Activated naive CD4-positive, alpha-beta T cell (primary cell): ENCODE data around the gene ARSG.

ENCODE experiments used
- DNase-seq, 4 experiments: peaks; one replicate each; lab custom pipeline; 2025; lab: John Stamatoyannopoulos, UW

ARSG gene

DNA sequence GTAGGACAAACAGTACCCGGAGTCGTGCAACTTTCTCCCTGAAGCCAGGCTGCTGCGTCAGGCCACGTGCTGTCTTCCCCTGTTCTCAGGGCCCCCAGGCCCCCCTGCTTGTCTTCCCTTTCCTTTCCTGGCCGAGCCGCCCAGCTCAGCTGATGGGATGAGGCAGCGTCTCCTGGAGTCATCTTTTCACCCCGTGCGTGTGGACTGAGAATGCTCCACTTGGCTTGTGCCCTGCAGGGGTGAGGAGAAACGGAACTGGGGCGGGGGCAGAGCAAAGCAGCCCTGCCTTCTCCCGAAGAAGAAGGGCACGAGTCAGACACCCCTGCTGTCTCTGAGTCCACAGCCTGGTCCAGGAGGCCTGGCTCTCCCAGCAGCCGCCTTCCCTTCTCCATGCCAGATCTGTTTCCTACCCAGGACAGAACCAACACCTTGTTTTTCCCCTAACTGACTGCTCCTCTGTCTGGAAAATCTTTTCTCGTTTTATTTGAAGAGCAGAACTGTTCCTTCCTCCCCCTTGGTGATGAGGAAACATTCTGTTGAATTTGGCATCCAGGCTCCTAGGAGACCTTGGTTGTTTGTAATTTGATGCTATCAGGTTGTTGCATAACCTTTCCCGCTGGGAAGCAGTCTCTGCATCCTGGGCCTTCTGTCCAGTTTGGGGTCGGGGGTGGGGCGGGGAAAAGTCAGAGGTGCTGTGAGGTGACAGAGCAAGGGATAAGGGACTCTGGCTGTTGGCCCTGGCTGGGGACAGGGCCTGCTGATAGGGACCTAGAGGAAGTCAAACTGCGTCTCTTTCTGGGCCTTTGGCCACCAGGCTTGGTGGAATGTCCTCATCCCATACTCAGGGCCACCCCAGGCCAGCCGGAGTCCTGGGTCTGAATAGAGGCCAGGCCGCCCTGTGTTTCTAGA lies 87.2 kb downstream of the ARSG start:
- DNase-seq: no peak

DNA sequence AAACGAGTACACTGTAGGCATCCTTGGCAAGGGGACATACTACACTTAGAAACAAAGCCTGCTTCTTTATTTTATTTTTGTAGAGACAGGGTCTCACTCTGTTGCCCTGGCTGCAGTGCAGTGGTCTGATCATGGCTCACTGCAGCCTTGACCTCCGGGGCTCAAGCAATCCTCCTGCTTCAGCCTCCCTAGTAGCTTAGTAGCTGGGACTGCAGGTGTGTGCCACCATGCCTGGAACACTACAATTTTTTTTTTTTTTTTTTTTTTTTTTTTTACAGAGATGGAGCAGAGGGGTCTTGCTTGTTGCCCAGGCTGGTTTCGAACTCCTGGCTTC lies 87.8 kb downstream of the ARSG start:
- no peak for DNase-seq

DNA sequence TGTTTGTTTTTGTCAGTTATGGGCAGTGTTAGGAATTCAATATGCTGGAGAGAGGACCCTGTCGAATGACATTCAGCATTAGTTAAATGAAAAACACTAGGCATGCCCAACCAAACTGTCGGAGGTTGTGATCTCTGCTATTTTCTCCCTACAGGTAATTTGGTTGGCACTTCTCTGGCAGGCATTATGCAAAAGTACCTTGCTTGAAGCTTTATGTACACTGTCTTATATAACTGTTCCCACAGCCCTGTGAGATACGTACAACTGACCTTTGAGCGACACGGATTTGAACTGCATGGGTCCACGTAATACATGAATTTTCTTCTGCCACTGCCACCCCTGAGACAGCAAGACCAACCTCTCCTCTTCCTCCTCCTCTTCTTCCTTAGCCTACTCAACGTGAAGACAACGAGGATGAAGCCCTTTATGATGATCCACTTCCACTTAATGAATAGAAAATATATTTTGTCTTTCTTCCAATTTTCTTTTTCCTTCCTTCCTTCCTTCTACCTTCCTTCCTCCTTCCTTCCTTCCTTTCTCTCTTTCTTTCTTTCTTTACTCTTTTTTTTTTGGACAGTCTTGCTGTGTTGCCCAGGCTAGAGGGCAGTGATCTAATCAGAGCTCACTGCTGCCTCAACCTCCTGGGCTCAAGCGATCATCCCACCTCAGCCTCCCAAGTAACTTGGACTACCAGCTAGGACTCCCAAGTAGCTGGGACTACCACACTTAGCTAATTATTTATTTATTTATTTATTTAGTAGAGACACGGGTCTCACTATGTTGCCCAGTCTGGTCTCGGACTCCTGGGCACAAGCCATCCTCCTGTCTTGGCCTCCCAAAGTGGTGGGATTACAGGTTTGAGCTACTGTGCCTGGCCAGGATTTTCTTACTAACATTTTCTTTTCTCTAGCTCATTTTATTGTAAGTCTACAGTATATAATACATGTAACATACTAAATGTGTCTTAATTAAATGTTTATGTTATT lies 88.7 kb downstream of the ARSG start:
- DNase-seq: no peak

DNA sequence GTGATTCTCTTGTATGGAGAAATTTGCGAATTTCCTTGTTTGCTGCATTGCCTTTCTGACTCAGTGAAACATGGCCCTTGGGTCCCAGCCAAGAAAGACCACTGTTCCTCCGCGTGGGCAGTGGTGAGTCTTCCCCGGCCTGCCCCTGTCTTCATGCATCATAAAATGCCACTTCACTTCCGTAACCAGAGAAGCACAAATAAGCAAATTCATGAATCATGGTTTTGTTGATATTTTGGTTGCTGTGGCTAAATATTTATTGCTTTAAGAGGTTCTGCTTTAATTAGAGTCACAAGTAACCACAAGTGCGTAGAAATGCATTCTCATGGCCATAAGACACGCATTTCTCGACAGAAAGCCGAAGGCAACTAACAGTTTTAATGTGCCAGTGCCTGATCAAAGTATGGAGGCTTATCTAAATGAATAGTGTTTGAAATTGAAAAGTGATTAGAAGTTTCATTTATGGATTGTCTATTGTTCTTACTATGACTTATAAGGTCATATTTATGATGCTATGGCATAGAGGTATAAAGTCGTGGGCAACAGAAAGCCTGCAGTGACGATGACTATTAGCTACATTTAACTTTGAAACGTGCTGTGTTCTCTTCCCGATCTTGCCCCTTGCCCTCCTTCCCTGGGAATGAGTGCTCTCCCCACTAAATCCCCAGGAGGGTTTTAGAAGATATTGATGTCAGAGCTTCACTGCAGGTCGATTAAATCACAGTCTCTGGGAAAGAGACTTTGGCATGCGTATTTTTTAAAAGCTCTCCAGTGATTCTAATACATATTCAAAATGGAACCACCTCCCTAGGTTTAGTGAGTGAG lies 90.0 kb downstream of the ARSG start:
- DNase-seq: no peak

DNA sequence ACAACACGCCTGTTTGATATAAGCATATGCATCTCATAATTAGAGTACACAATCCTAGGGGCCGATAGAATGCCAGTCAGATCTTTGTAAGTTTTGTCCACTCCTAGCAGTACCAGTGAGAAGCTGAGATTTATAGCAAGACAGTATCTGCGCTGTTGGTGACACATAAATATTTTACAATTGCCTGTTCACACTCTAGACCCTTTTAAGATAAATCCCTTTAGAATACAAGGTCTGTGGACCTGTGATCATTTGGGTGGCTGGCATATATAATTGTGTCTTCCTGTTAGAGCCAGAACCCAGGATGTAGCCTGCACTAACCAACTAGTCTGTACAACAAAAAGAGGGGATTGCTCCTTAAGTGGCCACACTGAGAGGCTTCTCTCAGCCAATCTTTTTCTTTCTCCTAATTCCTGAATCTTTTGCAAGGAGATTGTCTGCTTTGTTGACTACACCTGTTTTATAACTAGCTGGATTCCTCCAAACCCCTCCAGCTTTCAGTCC lies 91.3 kb downstream of the ARSG start:
- no peak for DNase-seq

DNA sequence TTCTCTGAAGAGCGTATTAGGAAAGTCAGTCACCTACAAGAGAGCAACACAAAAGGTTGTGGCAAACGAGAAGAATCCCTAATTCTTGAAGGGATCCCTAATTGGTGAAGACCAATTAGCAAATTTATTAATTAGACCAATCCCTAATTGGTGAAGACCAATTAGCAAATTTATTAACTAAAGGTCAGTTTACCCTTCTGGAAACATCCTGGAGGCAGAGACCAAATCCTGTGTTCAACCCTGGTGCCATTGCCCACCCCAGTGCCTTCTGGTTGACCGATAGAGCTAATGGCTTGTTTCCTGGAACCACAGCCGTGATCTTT lies 91.8 kb downstream of the ARSG start:
- no peak for DNase-seq

DNA sequence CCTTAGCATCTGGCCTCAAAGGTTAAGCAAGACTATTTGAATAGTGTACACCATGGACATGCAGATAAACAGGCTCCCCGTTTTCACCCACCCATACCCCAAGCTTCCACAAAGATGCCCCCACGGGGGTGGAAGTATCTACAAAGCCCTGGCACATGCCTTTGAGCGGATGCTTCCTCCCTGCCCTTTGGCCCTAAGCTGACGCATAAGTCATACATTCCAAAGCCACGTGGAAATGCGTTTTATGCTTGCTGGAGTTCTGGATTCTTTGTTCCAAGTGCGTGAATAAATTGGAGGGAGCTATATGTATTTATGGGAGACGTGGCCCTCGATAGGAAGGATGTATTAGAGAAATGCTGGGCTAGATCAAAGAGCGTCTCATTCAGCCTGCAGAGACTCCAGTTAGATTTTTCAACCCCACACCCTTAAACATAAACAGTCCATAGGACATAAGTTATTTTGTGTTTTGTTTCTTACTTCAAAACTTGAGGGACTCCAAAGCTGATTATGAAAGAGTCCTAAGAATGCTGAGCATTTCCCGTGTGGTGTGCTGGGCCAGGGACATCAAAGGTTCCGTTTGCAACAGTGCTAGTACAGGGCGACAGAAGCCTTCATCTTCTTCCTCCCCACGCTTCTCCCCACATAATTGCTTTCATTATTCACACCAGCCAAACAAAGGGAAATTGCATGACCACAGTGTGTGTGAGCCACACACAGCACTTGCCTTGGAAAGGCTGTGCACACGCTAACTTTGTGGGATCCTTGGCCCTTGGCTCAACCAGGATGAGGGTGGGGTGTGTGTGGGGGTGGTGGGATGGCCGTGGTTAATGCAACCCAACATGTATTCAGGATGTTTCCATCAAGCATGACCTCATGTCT lies 92.4 kb downstream of the ARSG start:
- no peak for DNase-seq

DNA sequence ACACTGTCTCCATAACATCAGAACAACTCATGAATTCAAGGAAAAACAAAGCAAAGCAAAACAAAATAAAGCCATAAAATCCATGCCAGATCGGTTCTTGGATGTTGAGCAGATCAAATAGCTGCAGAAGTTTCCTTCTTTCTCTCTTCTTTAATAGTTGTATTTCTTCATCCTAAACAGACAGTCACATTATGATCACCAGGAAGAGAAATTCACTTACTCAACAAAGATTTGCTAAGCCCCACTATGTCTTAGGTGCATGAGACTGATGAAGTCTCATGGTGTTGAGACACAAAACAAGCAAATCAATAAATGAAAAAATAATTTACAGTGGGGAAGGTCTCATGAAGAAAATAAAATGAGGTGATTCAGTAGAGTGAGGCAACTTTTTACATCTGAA lies 93.2 kb downstream of the ARSG start:
- no peak for DNase-seq

DNA sequence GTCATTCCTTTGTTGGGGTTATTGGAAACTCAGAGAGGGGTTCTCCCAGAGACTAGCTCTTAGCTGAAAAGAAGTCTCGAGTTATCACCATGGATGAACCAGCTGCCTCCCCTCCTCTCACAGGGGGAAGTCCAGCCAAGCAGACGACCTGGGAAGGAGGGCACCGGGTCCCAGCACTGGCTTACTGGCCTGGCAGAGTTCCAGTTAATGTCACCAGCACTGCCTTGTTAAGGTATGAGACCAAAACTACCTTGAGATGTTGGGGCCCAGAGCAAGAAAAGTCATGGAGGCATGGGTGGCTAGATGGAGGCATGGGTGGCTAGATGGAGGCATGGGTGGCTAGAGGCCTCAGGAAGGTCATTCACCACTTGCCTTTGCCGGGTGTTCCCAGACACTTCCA lies 93.6 kb downstream of the ARSG start:
- DNase-seq: no peak

DNA sequence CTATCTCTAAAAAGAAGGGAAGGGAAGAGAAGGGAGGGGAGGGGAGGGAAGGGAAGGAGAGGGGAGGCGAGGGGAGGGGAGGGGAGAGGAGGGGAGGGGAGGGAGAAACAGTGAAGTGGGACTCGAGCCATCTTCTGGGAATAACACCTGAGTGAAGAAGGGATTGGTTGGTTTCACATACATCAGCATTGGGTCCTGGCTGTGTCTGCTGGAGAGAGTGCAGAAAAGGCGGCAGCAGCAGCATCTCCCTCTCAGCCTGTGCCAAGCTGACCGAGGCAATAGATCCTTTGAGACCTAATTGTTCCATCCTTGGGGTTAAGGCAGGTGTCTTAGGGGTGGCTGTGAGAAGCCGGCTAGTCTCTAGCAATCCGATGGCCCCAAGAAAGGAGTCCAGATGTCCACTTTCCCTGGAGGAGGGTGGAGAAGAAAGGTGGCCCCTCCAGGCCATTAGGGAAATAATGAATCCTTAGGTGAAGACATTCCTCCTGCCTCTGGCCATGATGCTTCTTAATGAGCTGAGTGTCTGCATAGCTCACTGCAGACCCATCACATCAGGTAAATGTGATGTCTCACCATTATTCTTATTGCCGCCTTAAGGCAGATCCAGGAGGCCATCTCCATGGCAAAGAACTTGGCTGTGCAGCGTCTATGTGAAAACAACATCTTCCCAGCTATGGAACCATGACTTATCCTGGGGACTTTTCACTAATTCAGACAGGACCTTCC lies 94.4 kb downstream of the ARSG start:
- DNase-seq: no peak

DNA sequence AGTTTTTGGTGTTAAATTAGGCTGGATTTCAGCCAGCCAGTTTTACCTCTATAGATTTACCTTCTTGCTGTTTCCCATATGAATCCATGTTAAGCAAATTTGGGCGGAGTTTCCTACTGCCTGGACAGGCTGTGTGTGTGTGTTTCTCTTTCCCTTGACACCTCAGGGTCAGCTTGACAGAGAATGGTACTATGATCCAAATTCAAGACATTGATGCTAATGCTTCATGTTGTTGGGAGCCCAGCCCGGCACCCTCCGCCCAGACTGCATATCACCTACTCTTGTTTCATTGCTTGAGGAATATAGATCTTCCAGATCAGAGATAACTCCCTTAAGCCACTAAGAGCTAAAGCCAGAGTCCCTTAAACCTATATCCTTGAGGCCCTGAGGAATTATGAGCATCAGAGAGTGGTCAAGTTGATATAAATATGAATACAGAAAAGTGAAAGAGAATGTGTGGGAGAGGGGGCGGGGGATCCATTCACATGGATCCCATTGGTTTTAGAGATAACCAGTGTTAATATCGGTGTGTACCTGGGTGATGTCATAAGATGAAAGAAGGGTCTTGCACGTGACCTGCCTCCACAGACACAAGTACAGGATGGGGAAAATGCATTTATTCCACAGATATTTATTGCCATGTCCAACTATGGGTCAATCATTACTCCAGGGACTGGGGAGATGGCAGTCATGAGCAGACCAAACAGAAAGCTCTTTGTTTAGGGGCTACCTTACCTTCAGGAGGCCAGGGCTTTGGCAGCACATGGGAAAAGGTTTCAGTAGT lies 96.3 kb downstream of the ARSG start:
- DNase-seq: no peak

DNA sequence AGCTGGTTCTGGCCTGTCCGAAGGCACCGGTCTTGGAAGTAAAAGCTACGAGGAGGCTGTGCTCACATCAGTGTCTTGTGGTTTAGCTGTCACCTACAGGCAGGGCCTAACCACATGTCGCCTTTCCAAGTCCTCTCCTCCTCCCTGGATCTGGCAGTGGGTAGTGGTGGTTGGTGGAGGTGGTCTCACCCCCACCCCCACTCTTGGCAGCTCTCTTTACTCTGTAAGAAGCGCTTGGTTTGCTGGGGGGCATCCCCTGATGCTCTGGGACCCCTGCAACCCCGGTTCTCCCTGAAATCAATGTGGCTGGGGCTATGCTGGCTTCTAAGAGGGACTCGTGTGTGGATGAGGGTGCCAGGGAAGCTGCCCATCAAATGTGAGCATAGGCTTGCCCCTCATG lies 97.7 kb downstream of the ARSG start:
- DNase-seq: no peak

DNA sequence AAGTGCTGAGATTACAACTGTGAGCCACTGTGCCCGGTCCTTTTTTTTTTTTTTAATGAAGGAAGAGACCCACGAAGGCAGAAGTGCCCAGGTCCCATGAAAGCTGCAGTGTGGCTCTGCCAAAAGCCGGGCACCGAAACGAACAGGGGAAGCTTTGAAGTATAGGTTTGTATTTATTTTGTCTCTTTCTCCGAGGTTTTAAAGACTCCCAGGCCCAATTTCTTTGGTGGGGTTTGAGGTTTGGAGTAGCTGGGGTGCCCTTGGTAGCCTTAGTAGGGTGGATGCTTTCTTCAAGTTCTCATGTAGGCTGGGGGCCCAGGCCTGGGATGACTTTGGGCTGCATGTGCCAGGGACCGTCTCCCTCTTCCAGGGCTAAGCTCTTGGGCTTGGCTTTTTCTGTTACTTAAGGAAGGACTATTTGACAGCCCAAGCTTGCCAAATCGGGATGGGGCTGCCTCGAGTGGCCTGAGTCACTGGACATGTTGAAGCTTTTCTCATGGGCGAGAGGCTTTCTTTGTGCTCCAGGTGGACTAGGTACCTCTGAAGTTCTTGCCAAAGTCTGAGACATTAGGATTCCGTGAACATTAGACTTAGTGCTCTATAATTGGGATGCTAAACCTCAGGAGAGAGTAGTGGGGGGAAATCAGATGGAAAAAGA lies 99.7 kb downstream of the ARSG start:
- DNase-seq: no peak

DNA sequence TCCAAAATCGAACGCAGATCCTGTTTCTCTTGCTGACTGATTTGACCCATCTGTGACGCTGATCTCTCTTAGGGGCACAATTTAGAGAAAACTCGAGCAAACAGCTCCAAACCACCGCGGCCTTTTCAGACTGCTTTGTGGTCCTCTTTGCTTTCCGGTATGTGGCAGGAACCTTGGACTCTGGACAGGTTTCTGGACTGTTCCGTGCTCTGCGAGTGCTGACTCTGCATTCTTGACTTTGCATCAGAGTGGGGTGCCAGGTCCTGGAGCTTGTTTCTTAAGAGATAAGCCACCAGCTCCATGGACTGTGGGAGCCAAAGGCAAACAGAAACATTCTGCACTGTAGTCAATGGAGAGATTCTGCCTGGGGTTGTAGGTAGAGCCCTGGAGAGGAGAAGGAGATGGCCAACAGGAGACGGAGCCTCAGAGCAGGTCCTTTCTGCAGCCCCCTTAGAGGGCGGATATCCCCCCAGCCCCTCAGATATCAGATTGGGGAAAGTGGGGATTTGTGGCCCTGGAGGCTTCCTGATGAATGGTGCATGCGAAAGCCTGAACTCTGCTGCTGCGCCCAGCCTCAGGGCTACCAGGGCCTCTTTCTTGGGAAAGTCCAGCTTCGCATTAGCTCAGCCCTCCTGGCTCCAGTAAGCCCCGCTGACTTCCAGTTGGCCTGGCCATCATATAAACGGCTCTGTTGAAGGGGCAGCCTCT lies 100.4 kb downstream of the ARSG start:
- no peak for DNase-seq

DNA sequence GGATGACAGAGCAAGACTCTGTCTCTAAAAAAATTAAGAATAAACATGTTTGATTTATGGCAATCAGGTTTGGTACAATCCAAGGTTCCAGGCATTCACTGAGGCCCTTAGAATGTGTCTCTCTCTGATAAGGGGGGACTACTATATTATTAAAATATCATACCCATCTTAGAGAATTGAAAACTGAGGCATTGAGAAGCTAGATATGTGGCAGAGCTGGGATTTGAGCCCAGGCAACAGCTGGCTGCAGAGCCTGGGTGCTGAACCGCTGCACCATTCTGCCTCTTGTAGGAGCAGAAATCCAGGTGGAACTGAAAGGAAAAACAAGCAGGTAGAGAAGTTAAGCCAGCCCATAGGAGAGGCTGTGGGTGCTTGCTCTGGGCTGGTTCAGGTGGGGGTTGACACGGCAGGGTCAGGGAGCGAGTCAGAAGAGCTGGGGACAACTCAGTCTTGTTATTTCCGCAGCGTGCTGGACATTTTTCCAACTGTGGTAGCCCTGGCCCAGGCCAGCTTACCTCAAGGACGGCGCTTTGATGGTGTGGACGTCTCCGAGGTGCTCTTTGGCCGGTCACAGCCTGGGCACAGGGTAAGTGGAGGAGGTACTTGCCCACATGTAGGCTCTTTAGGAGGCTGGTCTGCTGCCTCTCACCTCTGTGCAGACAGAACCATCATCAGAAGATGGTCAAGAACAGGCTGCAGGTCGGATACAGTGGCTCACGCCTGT lies 103.5 kb downstream of the ARSG start:
- no peak for DNase-seq

DNA sequence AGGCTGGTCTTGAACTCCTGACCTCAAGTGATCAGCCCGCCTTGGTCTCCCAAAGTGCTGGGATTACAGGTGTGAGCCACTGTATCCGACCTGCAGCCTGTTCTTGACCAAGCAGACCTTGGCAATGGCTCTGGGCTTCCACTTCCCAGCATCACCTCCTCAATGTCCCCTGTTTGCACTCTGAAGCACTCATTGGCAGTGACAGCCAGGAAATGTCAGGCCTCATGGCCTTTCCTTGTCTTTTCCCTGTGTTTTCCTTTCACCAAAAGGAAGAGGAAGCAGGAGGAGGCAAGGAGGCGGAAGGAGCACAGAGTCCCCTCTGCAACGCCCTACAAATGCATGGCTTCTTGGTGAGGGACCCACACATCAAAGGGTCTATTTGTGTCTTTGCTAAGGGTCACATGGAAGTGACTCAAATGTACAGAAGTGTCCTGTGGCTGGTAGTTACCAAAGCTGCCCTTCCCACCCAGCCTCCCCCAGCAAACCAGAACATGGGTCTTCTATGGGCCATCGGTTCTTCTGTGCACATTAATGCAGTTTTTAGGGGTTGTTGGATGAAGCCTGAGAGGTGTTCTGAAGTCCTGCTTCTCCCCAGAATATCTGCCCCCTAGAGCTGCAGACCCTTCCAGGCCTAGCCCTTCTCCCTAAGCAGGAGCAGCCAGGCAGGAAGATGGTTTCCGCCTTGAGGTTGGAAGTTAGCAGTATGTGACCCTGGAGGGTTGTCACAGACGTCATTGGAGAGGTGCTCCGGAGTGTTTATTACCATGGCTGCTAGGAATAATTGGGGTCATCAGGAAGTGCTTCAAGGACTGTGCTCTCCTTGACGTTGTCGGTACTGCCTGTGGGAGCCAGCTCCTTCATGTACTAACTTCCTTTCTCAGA lies 105.2 kb downstream of the ARSG start:
- DNase-seq: no peak

DNA sequence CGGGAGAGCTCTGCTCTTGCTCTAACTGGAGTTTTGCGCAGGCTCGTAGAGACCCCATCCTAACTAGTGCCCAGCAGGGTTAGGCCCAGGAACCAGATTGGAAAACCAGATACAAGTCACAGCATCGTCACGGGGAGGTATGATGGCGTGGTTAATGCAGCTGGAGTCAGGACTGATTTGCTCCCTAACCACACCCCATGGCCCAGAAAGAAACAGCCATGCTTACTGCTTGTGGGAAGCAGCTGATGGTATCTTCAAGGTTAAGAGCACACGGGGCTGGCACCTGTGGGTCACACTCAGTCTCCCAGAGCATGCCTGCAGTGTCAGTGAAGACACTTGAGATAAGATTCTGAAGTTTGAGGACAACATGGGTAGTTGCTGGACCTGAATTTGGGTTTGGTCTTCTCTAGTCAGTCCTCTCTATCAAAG lies 105.8 kb downstream of the ARSG start:
- no peak for DNase-seq
